GM23338 (cell line): ENCODE results near the gene RGS6. TPM values are rescaled to one million over a fixed set of nuclear protein-coding genes. Genes with fewer than 3 reads are reported as not detected.

ENCODE experiments used
- ATAC-seq: fragments of 200-7000 bp; cut with Tn5 transposase; 3 replicates; pipeline ENCODE4 v1.9.1; 2020
- DNase-seq: peaks from one replicate; pipeline ENCODE4 v3.0.0-alpha.2; 2015; ENCODE audit warnings: low spot score
- H2AFZ ChIP-seq: fragments of 200-600 bp; sonication (generic); 2 replicates; pipeline ENCODE4 v1.8.0; 2016; ENCODE audit warnings: antibody characterized with exemption, mild to moderate bottlenecking, moderate library complexity
- H3F3A ChIP-seq: fragments of 200-600 bp; sonication (generic); replicated peaks from 2 replicates; pipeline ENCODE4 v1.8.0; 2017; ENCODE audit warnings: antibody characterized with exemption, mixed run types, low read depth
- H3K27ac ChIP-seq: fragments of 200-600 bp; sonication (generic); 2 replicates; pipeline ENCODE4 v1.6.1; 2016; ENCODE audit warnings: low read depth
- H3K27me3 ChIP-seq: fragments of 200-600 bp; sonication (generic); 2 replicates; pipeline ENCODE4 v1.8.0; 2016; ENCODE audit warnings: mild to moderate bottlenecking, mixed run types, moderate library complexity; ENCODE audit not compliant: insufficient read depth
- H3K36me3 ChIP-seq: fragments of 200-600 bp; sonication (generic); 2 replicates; pipeline ENCODE4 v1.8.0; 2016; ENCODE audit warnings: mild to moderate bottlenecking; ENCODE audit not compliant: insufficient read depth
- H3K4me1 ChIP-seq: fragments of 200-600 bp; sonication (generic); 2 replicates; pipeline ENCODE4 v1.8.0; 2016; ENCODE audit warnings: mild to moderate bottlenecking, moderate library complexity; ENCODE audit not compliant: insufficient read depth
- H3K4me2 ChIP-seq: fragments of 200-600 bp; sonication (generic); 2 replicates; pipeline ENCODE4 v1.7.1; 2017; ENCODE audit warnings: mixed run types
- H3K4me3 ChIP-seq: fragments of 200-600 bp; sonication (generic); 2 replicates; pipeline ENCODE4 v1.6.1; 2016; ENCODE audit warnings: mixed run types
- H3K79me2 ChIP-seq: fragments of 200-600 bp; sonication (generic); replicated peaks from 2 replicates; pipeline ENCODE4 v1.8.0; 2017; ENCODE audit warnings: mild to moderate bottlenecking; ENCODE audit not compliant: insufficient read depth
- H3K9me2 ChIP-seq: fragments of 200-600 bp; sonication (generic); 2 replicates; pipeline ENCODE4 v1.8.0; 2017; ENCODE audit not compliant: insufficient read depth
- H4K20me1 ChIP-seq: fragments of 200-600 bp; sonication (generic); replicated peaks from 2 replicates; pipeline ENCODE4 v1.8.0; 2017; ENCODE audit warnings: mild to moderate bottlenecking; ENCODE audit not compliant: insufficient read depth
- H3K27ac Mint-ChIP-seq: 2 replicates; pipeline ENCODE4 v1.8.0; 2020; ENCODE audit warnings: inconsistent platforms, mild to moderate bottlenecking, moderate library complexity, mixed read lengths
- H3K27me3 Mint-ChIP-seq: 3 replicates; pipeline ENCODE4 v1.8.0; 2022; ENCODE audit warnings: low read depth, mild to moderate bottlenecking, moderate library complexity, mixed read lengths, inconsistent platforms; ENCODE audit not compliant: insufficient read depth, poor library complexity
- H3K36me3 Mint-ChIP-seq: 3 replicates; pipeline ENCODE4 v1.8.0; 2021; ENCODE audit warnings: low read depth, mild to moderate bottlenecking, inconsistent platforms, moderate library complexity, mixed read lengths
- H3K4me1 Mint-ChIP-seq: 3 replicates; pipeline ENCODE4 v1.8.0; 2020; ENCODE audit warnings: mild to moderate bottlenecking, inconsistent platforms, mixed read lengths
- H3K4me3 Mint-ChIP-seq: 3 replicates; pipeline ENCODE4 v1.8.0; 2021; ENCODE audit warnings: moderate library complexity, mild to moderate bottlenecking, inconsistent platforms, mixed read lengths
- H3K9me3 Mint-ChIP-seq: 3 replicates; pipeline ENCODE4 v1.8.0; 2020; ENCODE audit warnings: moderate library complexity, mild to moderate bottlenecking, inconsistent platforms, mixed read lengths
- CREB1 ChIP-seq: fragments of 250-450 bp; sonication (Bioruptor Pico); IDR thresholded peaks from 2 replicates; pipeline ENCODE4 v1.5.0; 2020; ENCODE audit warnings: low read depth, mild to moderate bottlenecking, moderate library complexity
- CTCF ChIP-seq, 2 experiments: fragments of 200-600 bp in 1 of 2; sonication (generic) in 1 of 2; conservative IDR thresholded peaks; 2 replicates each; pipeline versions ENCODE4 v1.5.1 to v1.6.1; 2016 to 2017; ENCODE audit warnings: antibody characterized with exemption in 2 of 2, low read depth in 2 of 2, mild to moderate bottlenecking in 2 of 2, moderate library complexity in 1 of 2
- ETS1 ChIP-seq: IDR thresholded peaks from 2 replicates; pipeline ENCODE4 v1.6.1; 2016; ENCODE audit warnings: antibody characterized with exemption
- EZH2 ChIP-seq: fragments of 200-600 bp; sonication (generic); IDR thresholded peaks from one replicate; pipeline ENCODE4 v1.8.0; 2017; ENCODE audit warnings: antibody characterized with exemption, mild to moderate bottlenecking, low read depth; ENCODE audit not compliant: unreplicated experiment
- EZH2phosphoT487 ChIP-seq: fragments of 200-600 bp; sonication (generic); IDR thresholded peaks from one replicate; pipeline ENCODE4 v1.8.1; 2018; ENCODE audit warnings: antibody characterized with exemption; ENCODE audit not compliant: unreplicated experiment
- JUNB ChIP-seq: IDR thresholded peaks from one replicate; pipeline ENCODE4 v1.6.1; 2016; ENCODE audit warnings: antibody characterized with exemption; ENCODE audit not compliant: unreplicated experiment
- NANOG ChIP-seq: IDR thresholded peaks from 2 replicates; pipeline ENCODE4 v1.6.1; 2016; ENCODE audit warnings: antibody characterized with exemption, borderline replicate concordance
- POLR2AphosphoS5 ChIP-seq: IDR thresholded peaks from 2 replicates; pipeline ENCODE4 v1.6.1; 2016; ENCODE audit warnings: antibody characterized with exemption, low read depth
- REST ChIP-seq: IDR thresholded peaks from one replicate; pipeline ENCODE4 v1.6.1; 2018; ENCODE audit warnings: antibody characterized with exemption; ENCODE audit not compliant: unreplicated experiment
- STAT1 ChIP-seq: IDR thresholded peaks from one replicate; pipeline ENCODE4 v1.6.1; 2016; ENCODE audit warnings: antibody characterized with exemption; ENCODE audit not compliant: unreplicated experiment
- ZNF114 ChIP-seq: fragments of 250-450 bp; sonication (Bioruptor Pico); IDR thresholded peaks from 2 replicates; pipeline ENCODE4 v1.5.0; 2020; ENCODE audit warnings: mild to moderate bottlenecking, moderate library complexity
- polyA plus RNA-seq: library from polyadenylated mRNA; unstranded; fragments of >200 nt; fragmentation: Nextera tagmentation; extraction: Ambion mirVana; gene quantifications from 2 replicates; pipeline ENCODE4 v1.2.1, GENCODE V29; 2016
- total RNA-seq: library from RNA; depleted of rRNA; stranded (reverse); fragments of >200 nt; shearing (Covaris generic); gene quantifications from 2 replicates; pipeline ENCODE4 v1.2.3, GENCODE V29; 2014

RGS6 gene
- total and polyA plus RNA-seq, 2 experiments from 2014 or later = 0.66 to 0.83 TPM

GRCh38 chr14:72054911-72055310, 122.7 kb downstream of the RGS6 start (continued):
- TF ChIP-seq ETS1 (no peak), EZH2 (no peak), STAT1 (no peak), CTCF (conservative IDR thresholded peaks at IDR 0.05; ENCODE audit: low read depth in 2 of 2) (no peak), EZH2phosphoT487 (no peak), REST (no peak), POLR2AphosphoS5 (no peak), NANOG (no peak)

- Histone ChIP-seq H3K79me2 (no peaks in the 10 kb centered on the region), H2AFZ (no peak overlapping the region), H3K27me3 (no peaks in the 10 kb centered on the region), H4K20me1 (no peaks in the 10 kb centered on the region), H3K36me3 (no peaks in the 10 kb centered on the region), H3K9me2 (peaks cover 4% of the 10 kb centered on the region; the same call in 1 of the 2 replicates), H3K4me3 (no peak overlapping the region), H3K4me2 (no peak overlapping the region), H3K27ac (no peak overlapping the region), H3F3A (no peaks in the 10 kb centered on the region), H3K4me1 (no peaks in the 10 kb centered on the region)
- Mint-ChIP-seq H3K36me3 (no peaks in the 10 kb centered on the region), H3K27ac (no peak overlapping the region), H3K4me1 (peaks cover 5% of the 10 kb centered on the region; the same call in 1 of the 3 replicates), H3K27me3 (peaks cover 3% of the 10 kb centered on the region), H3K4me3 (no peak overlapping the region), H3K9me3 (no peaks in the 10 kb centered on the region)
- DNase-seq (no peak), ATAC-seq (no peak)
- TF ChIP-seq POLR2AphosphoS5 (no peak), CREB1 (no peak), NANOG (no peak), JUNB (no peak), ZNF114 (CRISPR knock-in tag) (no peak)
Observed at GRCh38 chr14:72057701-72058285, 125.6 kb downstream of the RGS6 start.
